ENCODE data around the gene GLCE. TPM values are rescaled to one million over a fixed set of nuclear protein-coding genes. Genes with fewer than 3 reads are reported as not detected.

GLCE gene
- total and polyA plus RNA-seq, 2 donors, result 7.3 to 12.8 TPM

DNA sequence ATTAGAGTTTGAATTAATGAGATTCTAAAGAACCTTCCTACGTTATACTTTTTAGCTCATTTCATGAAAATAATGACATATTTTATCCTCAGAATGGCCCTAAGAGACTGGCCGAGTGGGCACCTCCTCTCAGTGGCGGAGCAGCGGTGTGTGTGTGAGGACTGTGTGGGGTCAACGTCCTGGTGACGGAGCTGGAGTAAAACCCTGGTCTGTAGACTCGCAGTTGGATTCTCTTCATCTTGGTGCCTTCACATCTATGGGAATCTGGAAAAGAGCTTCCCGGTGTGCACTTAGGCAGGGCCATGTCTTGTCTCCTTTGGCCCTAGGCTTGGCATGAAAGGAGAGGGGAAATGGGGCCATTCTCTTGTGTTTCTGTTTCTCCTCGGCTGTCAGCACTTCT, 116.9 kb downstream of the GLCE start:
- Histone ChIP-seq H3K27ac (ENCODE audit: low read depth in 1 of 2, low read length in 1 of 2) (no peak overlapping the region), H3K9me3 (ENCODE audit: control insufficient read depth in 2 of 2, insufficient read depth in 1 of 2, low read length in 1 of 2) (no peaks in the 10 kb centered on the region), H3K36me3 (ENCODE audit: control insufficient read depth in 2 of 2, insufficient read depth in 2 of 2, low read length in 1 of 2) (no peaks in the 10 kb centered on the region), H3K4me1 (ENCODE audit: control insufficient read depth in 2 of 2, insufficient read depth in 2 of 2, low read length in 2 of 2) (no peaks in the 10 kb centered on the region), H3K4me3 (ENCODE audit: low read length in 2 of 2) (no peak overlapping the region), H3K27me3 (ENCODE audit: control insufficient read depth in 2 of 2, insufficient read depth in 1 of 2, low read length in 1 of 2) (no peaks in the 10 kb centered on the region)
- DNase-seq (ENCODE audit: low read depth in 6 of 9, low spot score in 9 of 9), result no peak
- WGBS, result 95% methylated on average over 9 of the region's 9 CpGs

DNA sequence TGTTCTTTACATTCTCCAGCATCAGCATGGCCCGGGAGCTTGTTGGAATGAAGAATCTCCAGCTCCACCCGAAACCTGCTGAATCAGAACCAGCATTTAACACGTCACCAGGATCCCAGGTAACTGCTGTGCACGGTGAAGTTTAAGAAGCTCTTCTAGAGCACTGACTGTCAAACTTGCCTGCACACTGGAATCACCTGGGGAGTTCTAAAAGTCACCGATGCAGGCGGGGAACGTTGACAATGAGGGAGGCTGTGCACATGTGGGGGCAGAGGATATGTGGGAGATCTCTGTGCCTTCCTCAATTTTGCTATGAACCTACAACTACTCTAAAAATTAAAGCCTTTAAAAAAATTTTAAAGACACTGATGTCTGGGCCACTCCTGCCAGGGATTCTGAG, 119.2 kb downstream of the GLCE start:
- Histone ChIP-seq H3K4me1 (ENCODE audit: control insufficient read depth in 2 of 2, insufficient read depth in 2 of 2, low read length in 2 of 2) (no peaks in the 10 kb centered on the region), H3K36me3 (ENCODE audit: control insufficient read depth in 2 of 2, insufficient read depth in 2 of 2, low read length in 1 of 2) (no peaks in the 10 kb centered on the region), H3K27me3 (ENCODE audit: control insufficient read depth in 2 of 2, insufficient read depth in 1 of 2, low read length in 1 of 2) (no peaks in the 10 kb centered on the region), H3K9me3 (ENCODE audit: control insufficient read depth in 2 of 2, insufficient read depth in 1 of 2, low read length in 1 of 2) (no peaks in the 10 kb centered on the region), H3K4me3 (ENCODE audit: low read length in 2 of 2) (no peak overlapping the region), H3K27ac (ENCODE audit: low read depth in 1 of 2, low read length in 1 of 2) (no peak overlapping the region)
- 97% methylated on average over 7 of the region's 7 CpGs for WGBS
- no peak for DNase-seq (ENCODE audit: low read depth in 6 of 9, low spot score in 9 of 9)

DNA sequence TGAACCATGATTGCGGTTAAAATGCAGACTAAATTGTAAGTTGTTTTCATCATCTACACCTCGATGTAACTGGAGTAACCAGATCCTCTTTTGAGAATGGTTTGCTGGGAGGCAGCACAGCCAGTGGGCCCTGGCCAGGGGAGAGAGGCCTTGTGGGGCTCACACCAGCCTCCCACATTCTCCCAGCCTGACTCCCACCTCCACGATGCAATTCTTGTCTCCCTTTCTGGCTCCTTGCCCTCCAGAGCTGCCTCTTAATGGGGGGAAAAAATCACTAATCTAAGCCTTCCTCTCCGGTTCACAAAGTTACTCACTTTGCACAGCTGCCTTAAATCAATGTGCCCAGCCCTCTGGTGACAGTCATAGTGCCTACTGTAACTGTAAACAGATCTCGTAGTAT, 120.3 kb downstream of the GLCE start:
- WGBS, result 91% methylated on average over 5 of the region's 5 CpGs
- Histone ChIP-seq H3K4me1 (ENCODE audit: control insufficient read depth in 2 of 2, insufficient read depth in 2 of 2, low read length in 2 of 2) (no peaks in the 10 kb centered on the region), H3K4me3 (ENCODE audit: low read length in 2 of 2) (no peak overlapping the region), H3K36me3 (ENCODE audit: control insufficient read depth in 2 of 2, insufficient read depth in 2 of 2, low read length in 1 of 2) (no peaks in the 10 kb centered on the region), H3K9me3 (ENCODE audit: control insufficient read depth in 2 of 2, insufficient read depth in 1 of 2, low read length in 1 of 2) (no peaks in the 10 kb centered on the region), H3K27ac (ENCODE audit: low read depth in 1 of 2, low read length in 1 of 2) (no peak overlapping the region), H3K27me3 (ENCODE audit: control insufficient read depth in 2 of 2, insufficient read depth in 1 of 2, low read length in 1 of 2) (no peaks in the 10 kb centered on the region)
- DNase-seq (ENCODE audit: low read depth in 6 of 9, low spot score in 9 of 9), result no peak

DNA sequence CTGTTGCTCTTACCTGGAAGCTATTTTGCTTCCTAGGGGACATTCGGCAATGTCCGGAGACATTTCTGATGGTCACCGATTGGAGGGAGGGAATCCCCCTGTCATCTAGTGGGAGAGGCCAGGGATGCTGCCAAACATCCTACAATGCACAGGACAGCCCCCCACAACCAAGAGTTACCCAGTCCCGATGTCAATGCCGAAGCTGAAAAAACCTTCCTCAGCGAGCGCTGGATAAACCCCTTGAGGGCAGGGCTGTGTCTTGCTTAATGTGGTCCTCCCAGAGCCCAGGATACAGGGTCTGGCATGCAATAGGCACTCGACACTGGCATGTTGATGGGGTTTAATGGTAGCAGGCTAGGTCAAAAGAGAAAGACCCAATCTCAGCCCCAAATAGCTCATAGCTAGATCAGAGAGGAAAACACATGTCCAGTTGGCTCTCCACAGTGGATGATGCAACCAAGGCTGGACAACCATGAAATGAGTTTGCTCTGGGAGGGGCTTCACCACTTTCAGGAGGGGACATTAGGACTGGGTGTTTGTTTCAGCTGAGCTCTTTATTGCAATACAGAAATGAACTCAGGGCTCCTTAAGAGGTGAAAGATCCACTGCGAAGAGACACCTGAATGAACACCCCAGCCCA, 121.8 kb downstream of the GLCE start:
- Histone ChIP-seq H3K36me3 (ENCODE audit: control insufficient read depth in 2 of 2, insufficient read depth in 2 of 2, low read length in 1 of 2) (no peaks in the 10 kb centered on the region), H3K27ac (ENCODE audit: low read depth in 1 of 2, low read length in 1 of 2) (no peak overlapping the region), H3K4me1 (ENCODE audit: control insufficient read depth in 2 of 2, insufficient read depth in 2 of 2, low read length in 2 of 2) (no peaks in the 10 kb centered on the region), H3K9me3 (ENCODE audit: control insufficient read depth in 2 of 2, insufficient read depth in 1 of 2, low read length in 1 of 2) (no peaks in the 10 kb centered on the region), H3K4me3 (ENCODE audit: low read length in 2 of 2) (no peak overlapping the region), H3K27me3 (ENCODE audit: control insufficient read depth in 2 of 2, insufficient read depth in 1 of 2, low read length in 1 of 2) (no peaks in the 10 kb centered on the region)
- WGBS, result 95% methylated on average over 9 of the region's 9 CpGs
- no peak for DNase-seq (ENCODE audit: low read depth in 6 of 9, low spot score in 9 of 9)

DNA sequence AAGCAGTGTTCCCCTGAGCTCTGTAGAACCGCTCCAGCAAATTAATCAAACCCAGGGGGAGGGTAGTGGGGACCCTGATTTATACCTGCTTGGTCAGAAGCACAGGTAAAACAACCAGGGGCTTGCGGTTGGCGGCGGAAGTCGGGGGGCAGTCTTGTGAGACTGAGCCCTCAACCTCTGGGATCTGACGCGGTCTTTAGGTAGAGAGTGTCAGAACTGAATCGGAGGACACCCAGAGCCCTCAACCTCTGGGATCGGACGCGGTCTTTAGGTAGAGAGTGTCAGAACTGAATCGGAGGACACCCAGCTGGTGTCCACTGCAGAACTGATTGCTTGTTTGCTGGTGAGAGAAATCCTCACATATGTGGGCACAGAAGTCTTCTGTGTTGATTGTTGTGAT, 125.4 kb downstream of the GLCE start:
- DNase-seq (ENCODE audit: low read depth in 6 of 9, low spot score in 9 of 9), result no peak
- H3K9me3 ChIP-seq (ENCODE audit: control insufficient read depth in 2 of 2, insufficient read depth in 1 of 2, low read length in 1 of 2), result no peaks in the 10 kb centered on the region
- no peak overlapping the region for H3K4me3 ChIP-seq (ENCODE audit: low read length in 2 of 2)
- no peaks in the 10 kb centered on the region for H3K27me3 ChIP-seq (ENCODE audit: control insufficient read depth in 2 of 2, insufficient read depth in 1 of 2, low read length in 1 of 2)
- WGBS, result 97% methylated on average over 12 of the region's 12 CpGs
- no peak overlapping the region for H3K27ac ChIP-seq (ENCODE audit: low read depth in 1 of 2, low read length in 1 of 2)
- peaks cover 0 to under 1% of the 10 kb centered on the region in 2 donors for H3K4me1 ChIP-seq (ENCODE audit: control insufficient read depth in 2 of 2, insufficient read depth in 2 of 2, low read length in 2 of 2)
- H3K36me3 ChIP-seq (ENCODE audit: control insufficient read depth in 2 of 2, insufficient read depth in 2 of 2, low read length in 1 of 2), result no peaks in the 10 kb centered on the region

DNA sequence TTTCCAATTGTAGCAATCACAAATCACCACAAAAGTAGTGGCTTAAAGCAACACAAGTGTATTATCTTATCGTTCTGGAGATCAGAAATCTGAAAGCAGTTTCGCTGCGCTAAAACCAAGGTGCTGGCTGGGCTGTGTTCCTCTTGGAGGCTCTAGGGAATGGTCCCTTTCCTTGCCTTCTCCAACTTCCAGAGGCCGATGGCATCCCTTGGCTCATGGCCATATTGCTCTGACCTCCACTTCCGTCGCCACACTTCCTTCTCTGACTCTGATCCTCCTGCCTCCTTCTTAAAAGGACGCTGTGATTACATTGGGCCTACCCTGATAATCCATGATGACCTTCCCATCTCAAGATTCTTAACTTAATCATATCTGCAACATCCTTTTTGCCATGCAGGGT, 127.6 kb downstream of the GLCE start:
- WGBS, result 97% methylated on average over 7 of the region's 7 CpGs
- H3K36me3 ChIP-seq (ENCODE audit: control insufficient read depth in 2 of 2, insufficient read depth in 2 of 2, low read length in 1 of 2), result no peaks in the 10 kb centered on the region
- no peaks in the 10 kb centered on the region for H3K9me3 ChIP-seq (ENCODE audit: control insufficient read depth in 2 of 2, insufficient read depth in 1 of 2, low read length in 1 of 2)
- no peaks in the 10 kb centered on the region for H3K27me3 ChIP-seq (ENCODE audit: control insufficient read depth in 2 of 2, insufficient read depth in 1 of 2, low read length in 1 of 2)
- DNase-seq (ENCODE audit: low read depth in 6 of 9, low spot score in 9 of 9), result no peak
- no peak overlapping the region for H3K4me3 ChIP-seq (ENCODE audit: low read length in 2 of 2)
- H3K4me1 ChIP-seq (ENCODE audit: control insufficient read depth in 2 of 2, insufficient read depth in 2 of 2, low read length in 2 of 2), result peaks cover 0 to 3% of the 10 kb centered on the region in 2 donors
- H3K27ac ChIP-seq (ENCODE audit: low read depth in 1 of 2, low read length in 1 of 2), result no peak overlapping the region

DNA sequence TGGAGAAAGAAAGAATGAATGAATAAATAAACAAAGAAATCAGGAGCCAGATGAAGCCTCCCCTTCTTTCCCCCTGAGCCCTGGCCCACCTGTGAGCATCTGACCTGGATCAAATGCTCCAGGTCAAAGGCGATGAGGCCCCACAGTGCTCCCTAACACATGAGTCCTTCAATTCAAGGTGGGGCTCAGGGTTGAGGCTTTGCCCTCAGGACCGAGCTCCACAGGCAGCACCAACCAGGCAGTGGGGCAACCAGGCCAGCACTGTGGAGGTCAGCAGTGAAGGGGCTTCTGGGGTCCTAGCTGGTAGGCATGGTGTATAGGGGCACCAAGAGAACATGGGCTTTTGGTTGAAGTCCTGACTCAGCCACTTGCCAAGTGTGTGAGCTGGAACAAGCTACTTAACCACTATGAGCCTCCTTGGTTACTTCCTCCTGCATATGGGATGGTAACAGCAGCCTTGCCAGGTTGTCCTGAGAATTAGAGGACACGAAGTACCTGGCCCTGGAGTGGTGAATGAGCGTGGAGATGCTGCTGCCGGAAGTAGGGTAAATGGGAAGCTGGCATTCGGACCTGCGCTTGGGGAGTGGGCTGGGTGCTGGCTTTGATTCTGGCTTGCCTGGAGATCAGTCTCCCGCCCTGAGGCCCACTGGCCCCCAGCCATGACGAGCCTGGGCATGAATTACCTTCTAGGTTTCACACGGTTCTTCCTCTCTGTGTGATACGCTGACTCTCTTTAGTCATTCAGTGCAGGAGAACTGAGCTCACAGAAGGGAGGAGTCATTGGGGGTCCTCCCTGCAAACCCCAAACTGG, 128.3 kb downstream of the GLCE start:
- Histone ChIP-seq H3K27ac (ENCODE audit: low read depth in 1 of 2, low read length in 1 of 2) (no peak overlapping the region), H3K9me3 (ENCODE audit: control insufficient read depth in 2 of 2, insufficient read depth in 1 of 2, low read length in 1 of 2) (no peaks in the 10 kb centered on the region), H3K27me3 (ENCODE audit: control insufficient read depth in 2 of 2, insufficient read depth in 1 of 2, low read length in 1 of 2) (no peaks in the 10 kb centered on the region), H3K4me3 (ENCODE audit: low read length in 2 of 2) (no peak overlapping the region), H3K36me3 (ENCODE audit: control insufficient read depth in 2 of 2, insufficient read depth in 2 of 2, low read length in 1 of 2) (no peaks in the 10 kb centered on the region), H3K4me1 (ENCODE audit: control insufficient read depth in 2 of 2, insufficient read depth in 2 of 2, low read length in 2 of 2) (peaks cover 0 to 3% of the 10 kb centered on the region in 2 donors)
- WGBS, result 94% methylated on average over 11 of the region's 11 CpGs
- no peak for DNase-seq (ENCODE audit: low read depth in 6 of 9, low spot score in 9 of 9)

DNA sequence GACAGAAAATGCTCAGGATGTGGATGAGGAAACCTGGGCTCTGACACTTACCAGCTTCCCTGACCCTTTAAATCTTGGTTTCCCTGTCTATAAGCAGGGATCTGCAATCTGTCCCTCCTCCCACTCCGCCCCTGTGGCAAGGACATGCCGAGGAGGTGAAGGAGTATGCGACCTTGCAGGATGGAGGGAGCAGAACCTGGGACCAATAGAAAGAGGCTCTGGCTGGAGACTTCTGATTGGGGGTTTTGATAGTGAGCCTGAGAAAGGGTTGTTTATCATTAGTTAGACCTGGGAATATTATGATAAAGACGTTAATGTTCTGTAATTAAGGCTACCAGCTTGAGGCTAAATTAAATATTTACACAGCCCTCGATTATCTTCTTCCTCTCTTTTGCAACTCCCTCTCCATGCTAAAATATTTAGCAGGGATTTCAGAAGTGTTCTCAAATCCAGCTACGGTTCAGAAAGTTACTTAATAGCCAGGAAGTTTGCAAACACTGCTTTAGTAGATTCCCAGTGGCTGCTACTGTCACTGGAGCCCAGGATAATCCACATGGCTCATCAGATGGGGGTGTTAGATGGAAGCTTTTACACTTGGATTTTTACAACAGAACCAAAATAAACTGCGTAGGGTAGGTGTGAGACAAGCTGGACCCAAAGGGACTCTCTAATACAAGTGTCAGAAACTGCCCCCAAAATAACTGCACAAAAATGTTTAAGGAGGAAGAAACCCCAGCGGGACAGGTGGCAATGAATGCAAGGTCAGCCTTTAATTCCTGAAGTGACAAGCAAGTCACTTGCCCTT, 129.1 kb downstream of the GLCE start:
- WGBS, result 92% methylated on average over 8 of the region's 8 CpGs
- DNase-seq (ENCODE audit: low read depth in 6 of 9, low spot score in 9 of 9), result no peak
- H3K36me3 ChIP-seq (ENCODE audit: control insufficient read depth in 2 of 2, insufficient read depth in 2 of 2, low read length in 1 of 2), result no peaks in the 10 kb centered on the region
- H3K4me3 ChIP-seq (ENCODE audit: low read length in 2 of 2), result no peak overlapping the region
- no peaks in the 10 kb centered on the region for H3K9me3 ChIP-seq (ENCODE audit: control insufficient read depth in 2 of 2, insufficient read depth in 1 of 2, low read length in 1 of 2)
- H3K4me1 ChIP-seq (ENCODE audit: control insufficient read depth in 2 of 2, insufficient read depth in 2 of 2, low read length in 2 of 2), result peaks cover 0 to 3% of the 10 kb centered on the region in 2 donors
- H3K27ac ChIP-seq (ENCODE audit: low read depth in 1 of 2, low read length in 1 of 2), result no peak overlapping the region
- H3K27me3 ChIP-seq (ENCODE audit: control insufficient read depth in 2 of 2, insufficient read depth in 1 of 2, low read length in 1 of 2), result no peaks in the 10 kb centered on the region
